ENCODE results near the gene NTHL1. TPM values are rescaled to one million over a fixed set of nuclear protein-coding genes. Genes with fewer than 3 reads are reported as not detected.

Gene NTHL1
- total RNA-seq, 2 experiments from 2014 or later: 19.4 to 20.7 TPM

- Mint-ChIP-seq H3K27me3 (peaks cover 11% of the 10 kb centered on the region), H3K27ac (no peak overlapping the region), H3K36me3 (no peaks in the 10 kb centered on the region), H3K4me3 (no peak overlapping the region), H3K9me3 (no peaks in the 10 kb centered on the region), H3K4me1 (peaks cover 7% of the 10 kb centered on the region)
- no peak for DNase-seq
- ATAC-seq (ENCODE audit: low read depth): no peak
- POLR2A ChIA-PET: interaction anchor here (0.8 kb wide), 1 partner anchor 127 kb away, joined by 3 read pairs; the partner anchor contains the start of gene TRAF7
These were observed 18.9 kb downstream of the NTHL1 start for GRCh38 chr16:2028620-2029220.

- Mint-ChIP-seq H3K27ac (no peak overlapping the region), H3K9me3 (no peaks in the 10 kb centered on the region), H3K4me3 (no peak overlapping the region), H3K36me3 (no peaks in the 10 kb centered on the region), H3K4me1 (peaks cover 8% of the 10 kb centered on the region), H3K27me3 (peaks cover 11% of the 10 kb centered on the region)
- ATAC-seq (ENCODE audit: low read depth): no peak
- no peak for DNase-seq
- POLR2A ChIA-PET: interaction anchor here (0.8 kb wide), 1 partner anchor 127 kb away, joined by 3 read pairs; the partner anchor contains the start of gene TRAF7
These were observed 19.5 kb downstream of the NTHL1 start for GRCh38 chr16:2028146-2028545.

GRCh38 chr16:2027024-2028010, 20.3 kb downstream of the NTHL1 start:
- H3K27me3 Mint-ChIP-seq: peaks cover 14% of the 10 kb centered on the region
- no peak overlapping the region for H3K27ac Mint-ChIP-seq
- H3K4me1 Mint-ChIP-seq: peaks cover 15% of the 10 kb centered on the region
- DNase-seq (peak; percentile 60), ATAC-seq (ENCODE audit: low read depth) (peak; percentile 21)
- H3K4me3 Mint-ChIP-seq: peak overlapping the region; percentile 47
- POLR2A ChIA-PET: interaction anchor here (0.8 to 1.3 kb wide), 4 partner anchors 18 to 128 kb away, joined by 3 to 4 read pairs (median 4); partner anchors contain the start of genes NTHL1, TRAF7, TSC2 and ZNF598
- H3K36me3 Mint-ChIP-seq: no peaks in the 10 kb centered on the region
- H3K9me3 Mint-ChIP-seq: no peaks in the 10 kb centered on the region

- Mint-ChIP-seq H3K4me1 (peaks cover 15% of the 10 kb centered on the region), H3K9me3 (no peaks in the 10 kb centered on the region), H3K27ac (no peak within 1 kb of the TSS), H3K27me3 (peaks cover 21% of the 10 kb centered on the region), H3K4me3 (peak within 1 kb of the TSS; percentile 47), H3K36me3 (no peaks in the 10 kb centered on the region)
- DNase-seq (peak; percentile 66), ATAC-seq (ENCODE audit: low read depth) (peak; percentile 15)
- POLR2A ChIA-PET: interaction anchor here (1.0 to 3.0 kb wide), 4 partner anchors 17 to 128 kb away, joined by 3 to 13 read pairs (median 4); partner anchors contain the start of genes NTHL1, TRAF7, TSC2 and ZNF598
These were observed 21.1 kb downstream of the NTHL1 start, which contains the start of gene NHERF2 for GRCh38 chr16:2026461-2027023. Gene NHERF2 (plus strand): TSS chr16:2026902. CDS start chr16:2027006, 104 bp downstream.

GRCh38 chr16:2025878-2026460, 21.7 kb downstream of the NTHL1 start:
- POLR2A ChIA-PET: interaction anchor here (1.3 to 3.0 kb wide), 2 partner anchors 17 to 129 kb away, joined by 3 to 13 read pairs; partner anchors contain the start of genes TRAF7 and ZNF598
- Mint-ChIP-seq H3K4me1 (peaks cover 15% of the 10 kb centered on the region), H3K9me3 (no peaks in the 10 kb centered on the region), H3K36me3 (no peaks in the 10 kb centered on the region), H3K4me3 (peak overlapping the region; percentile 45), H3K27ac (no peak overlapping the region), H3K27me3 (peaks cover 27% of the 10 kb centered on the region)
- ATAC-seq (ENCODE audit: low read depth) (no peak), DNase-seq (no peak)

GRCh38 chr16:2025251-2025650, 22.4 kb downstream of the NTHL1 start:
- Mint-ChIP-seq H3K27ac (no peak overlapping the region), H3K27me3 (peaks cover 34% of the 10 kb centered on the region), H3K36me3 (no peaks in the 10 kb centered on the region), H3K9me3 (no peaks in the 10 kb centered on the region), H3K4me3 (peak overlapping the region; percentile 45), H3K4me1 (peaks cover 16% of the 10 kb centered on the region)
- DNase-seq (no peak), ATAC-seq (ENCODE audit: low read depth) (no peak)
- POLR2A ChIA-PET: interaction anchor here (3.0 kb wide), 1 partner anchor 130 kb away, joined by 13 read pairs; the partner anchor contains the start of gene TRAF7

GRCh38 chr16:2024032-2024420, 23.6 kb downstream of the NTHL1 start:
- Mint-ChIP-seq H3K9me3 (no peaks in the 10 kb centered on the region), H3K36me3 (no peaks in the 10 kb centered on the region), H3K4me3 (no peak overlapping the region), H3K27me3 (peaks cover 36% of the 10 kb centered on the region), H3K4me1 (peaks cover 16% of the 10 kb centered on the region), H3K27ac (peak overlapping the region; percentile 47)
- DNase-seq (no peak), ATAC-seq (ENCODE audit: low read depth) (no peak)
- POLR2A ChIA-PET: interaction anchor here (0.6 to 3.0 kb wide), 4 partner anchors 9 to 131 kb away, joined by 3 to 13 read pairs (median 5); partner anchors contain the start of genes NTHL1, TRAF7 and TSC2

- H3K4me3 Mint-ChIP-seq: peak overlapping the region; percentile 80
- H3K4me1 Mint-ChIP-seq: peaks cover 16% of the 10 kb centered on the region
- POLR2A ChIA-PET: interaction anchor here (0.6 to 3.0 kb wide), 6 partner anchors 24 to 132 kb away, joined by 3 to 19 read pairs (median 6); partner anchors contain the start of genes NTHL1, PKD1, TRAF7 and TSC2
- peaks cover 36% of the 10 kb centered on the region for H3K27me3 Mint-ChIP-seq
- ATAC-seq (ENCODE audit: low read depth): peak; percentile 62
- peak overlapping the region; percentile 78 for H3K27ac Mint-ChIP-seq
- no peaks in the 10 kb centered on the region for H3K36me3 Mint-ChIP-seq
- DNase-seq: peak; percentile 99
- no peaks in the 10 kb centered on the region for H3K9me3 Mint-ChIP-seq
These were observed 24.3 kb downstream of the NTHL1 start for GRCh38 chr16:2023092-2024031.

- POLR2A ChIA-PET: interaction anchor here (0.6 to 2.0 kb wide), 5 partner anchors 11 to 132 kb away, joined by 3 to 19 read pairs (median 5); partner anchors contain the start of genes PKD1 and TRAF7
- no peak overlapping the region for H3K27ac Mint-ChIP-seq
- H3K9me3 Mint-ChIP-seq: no peaks in the 10 kb centered on the region
- DNase-seq: no peak
- H3K4me1 Mint-ChIP-seq: peaks cover 16% of the 10 kb centered on the region
- peak overlapping the region; percentile 80 for H3K4me3 Mint-ChIP-seq
- peaks cover 41% of the 10 kb centered on the region for H3K27me3 Mint-ChIP-seq
- no peaks in the 10 kb centered on the region for H3K36me3 Mint-ChIP-seq
- peak; percentile 20 for ATAC-seq (ENCODE audit: low read depth)
These were observed 24.9 kb downstream of the NTHL1 start for GRCh38 chr16:2022723-2023091.

- Mint-ChIP-seq H3K27me3 (peaks cover 37% of the 10 kb centered on the region), H3K27ac (no peak overlapping the region), H3K36me3 (no peaks in the 10 kb centered on the region), H3K9me3 (no peaks in the 10 kb centered on the region), H3K4me1 (peaks cover 13% of the 10 kb centered on the region), H3K4me3 (peak overlapping the region; percentile 50)
- ATAC-seq (ENCODE audit: low read depth) (no peak), DNase-seq (no peak)
- POLR2A ChIA-PET: interaction anchor here (1.5 to 2.3 kb wide), 2 partner anchors 55 to 135 kb away, joined by 6 to 15 read pairs; partner anchors contain the start of genes RPS2 and TRAF7
These were observed 27.5 kb downstream of the NTHL1 start for GRCh38 chr16:2019921-2020831.

- ATAC-seq (ENCODE audit: low read depth): peak; percentile 15
- Mint-ChIP-seq H3K9me3 (no peaks in the 10 kb centered on the region), H3K4me1 (peaks cover 13% of the 10 kb centered on the region), H3K27me3 (peaks cover 34% of the 10 kb centered on the region), H3K27ac (no peak within 1 kb of the TSS), H3K4me3 (peak within 1 kb of the TSS; percentile 50), H3K36me3 (no peaks in the 10 kb centered on the region)
- no peak for DNase-seq
- POLR2A ChIA-PET: interaction anchor here (0.6 to 2.3 kb wide), 3 partner anchors 55 to 136 kb away, joined by 3 to 15 read pairs (median 6); partner anchors contain the start of genes RPS2 and TRAF7
These were observed 28.1 kb downstream of the NTHL1 start, which contains the start of gene NPW for GRCh38 chr16:2019518-2019920. Gene NPW (plus strand): TSS chr16:2019785.

All from activated naive CD8-positive, alpha-beta T cell treated with anti-CD3 and anti-CD28 coated beads, Interleukin-2, amount 10 ng/mL, durations not matched to agents 7 days and 5 days (primary cell).